Fibroblast of upper back skin (primary cell): Measurements from ENCODE around the gene KCNJ10.
A peak's percentile ranks its signal among the peaks of the same experiment; 100 is the strongest.

Experiments
- DNase-seq: peaks from one replicate; pipeline ENCODE4 v3.0.0-alpha.2; 2013

KCNJ10 gene

GRCh38 chr1:159985473-159985872 lies 84.5 kb downstream of the KCNJ10 start:
- no peak for DNase-seq

DNA sequence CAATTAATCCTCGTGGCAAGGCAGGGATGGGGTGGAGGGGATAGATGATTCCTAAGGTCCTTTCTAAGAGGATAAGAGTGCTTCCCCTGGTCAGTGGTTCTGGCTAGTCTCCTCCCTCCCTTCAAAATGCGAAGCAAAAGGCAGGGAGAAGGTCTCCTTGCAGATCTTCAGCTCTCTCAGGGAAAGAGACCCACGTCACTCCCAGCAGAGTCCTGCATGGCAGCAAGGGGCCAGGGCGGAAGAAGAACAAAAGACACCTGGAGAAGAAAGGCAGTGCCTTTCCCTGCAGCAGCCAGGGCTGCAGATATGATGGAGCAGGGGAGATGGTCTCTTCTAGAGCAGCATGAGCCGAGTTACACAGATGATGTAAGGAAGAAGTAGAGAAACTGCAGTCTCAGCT lies 86.3 kb downstream of the KCNJ10 start:
- DNase-seq = no peak

- DNase-seq = no peak
Observed at GRCh38 chr1:159982280-159982679, 87.7 kb downstream of the KCNJ10 start.

- DNase-seq = no peak
Observed at GRCh38 chr1:159981351-159982055, 88.5 kb downstream of the KCNJ10 start.

DNA sequence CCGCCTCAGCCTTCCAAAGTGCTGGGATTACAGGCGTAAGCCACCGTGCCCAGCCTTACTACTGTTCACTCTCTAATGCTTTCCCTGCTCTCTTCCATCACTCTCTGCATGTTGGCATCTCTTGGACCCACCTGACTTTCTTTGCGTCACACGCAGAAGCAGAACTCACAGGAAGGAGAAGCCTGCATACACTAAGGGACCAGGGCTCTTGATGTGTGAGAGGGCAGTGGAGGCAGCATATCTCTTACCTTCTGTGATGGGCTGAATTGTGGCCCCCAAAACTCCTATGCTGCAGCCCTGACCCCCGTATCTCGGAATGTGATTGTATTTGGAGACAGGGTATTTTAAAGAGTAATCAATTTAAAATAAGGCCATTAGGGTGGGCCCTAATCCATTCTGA lies 89.2 kb downstream of the KCNJ10 start:
- no peak for DNase-seq

GRCh38 chr1:159980076-159980475 lies 89.9 kb downstream of the KCNJ10 start:
- DNase-seq = no peak

DNA sequence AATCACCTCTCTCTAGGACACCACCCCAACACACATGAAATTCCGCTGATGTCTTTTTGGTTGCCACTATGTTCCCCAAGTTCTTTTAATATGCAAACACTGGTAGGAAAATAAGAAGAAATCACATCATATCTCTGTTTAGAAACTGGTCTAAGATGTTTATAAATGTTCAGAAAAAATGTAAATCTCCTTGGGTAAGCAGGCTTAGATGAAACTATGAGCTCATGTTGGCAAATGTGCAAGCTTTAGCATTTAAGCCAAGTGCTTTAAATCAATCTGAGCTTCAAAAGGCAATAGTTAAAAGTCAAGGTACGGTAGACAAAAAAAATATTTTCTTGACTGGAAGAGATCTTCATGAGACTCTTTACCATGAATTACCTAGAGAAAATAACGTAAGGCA lies 90.7 kb downstream of the KCNJ10 start:
- no peak for DNase-seq

DNA sequence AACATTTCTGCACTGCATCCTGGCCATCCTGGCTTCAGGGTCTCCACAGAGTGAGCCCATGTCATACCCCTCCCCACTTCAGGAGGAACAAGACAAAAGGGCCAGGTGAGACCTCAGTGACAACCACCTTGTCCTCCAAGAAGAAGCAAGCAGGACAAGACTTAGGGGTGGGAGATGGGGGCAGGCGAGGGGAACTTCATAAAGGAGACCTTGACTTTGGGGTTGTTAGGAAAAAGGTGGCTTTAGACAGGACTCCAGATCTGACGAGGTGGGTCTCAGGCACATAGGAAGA lies 91.9 kb downstream of the KCNJ10 start:
- no peak for DNase-seq

GRCh38 chr1:159977364-159978106 lies 92.4 kb downstream of the KCNJ10 start:
- DNase-seq = no peak

GRCh38 chr1:159974350-159974965 lies 95.5 kb downstream of the KCNJ10 start:
- no peak for DNase-seq

GRCh38 chr1:159973350-159973940 lies 96.5 kb downstream of the KCNJ10 start:
- DNase-seq = no peak

GRCh38 chr1:159972443-159973205 lies 97.3 kb downstream of the KCNJ10 start:
- no peak for DNase-seq

GRCh38 chr1:159970932-159971342 lies 99.0 kb downstream of the KCNJ10 start:
- DNase-seq = no peak

DNA sequence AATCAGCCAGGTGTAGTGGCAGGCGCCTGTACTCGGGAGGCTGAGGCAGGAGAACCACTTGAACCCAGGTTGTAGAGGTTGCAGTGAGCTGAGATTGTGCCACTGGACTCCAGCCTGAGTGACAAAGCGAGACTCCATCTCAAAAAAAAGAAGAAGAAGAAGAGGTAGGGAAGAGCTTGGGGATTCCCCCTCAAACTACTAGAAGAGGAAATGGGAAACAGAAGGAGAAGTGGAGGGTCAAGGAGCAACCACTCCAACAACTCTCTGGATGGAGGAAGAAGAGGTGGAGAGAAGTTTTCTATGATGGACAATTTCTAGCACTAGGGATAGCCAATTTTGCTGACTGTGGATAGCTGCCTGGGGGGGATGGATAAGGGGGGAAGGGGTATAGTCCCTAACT lies 101.1 kb downstream of the KCNJ10 start:
- no peak for DNase-seq

- no peak for DNase-seq
Observed at GRCh38 chr1:159965263-159965662, 104.7 kb downstream of the KCNJ10 start.

DNA sequence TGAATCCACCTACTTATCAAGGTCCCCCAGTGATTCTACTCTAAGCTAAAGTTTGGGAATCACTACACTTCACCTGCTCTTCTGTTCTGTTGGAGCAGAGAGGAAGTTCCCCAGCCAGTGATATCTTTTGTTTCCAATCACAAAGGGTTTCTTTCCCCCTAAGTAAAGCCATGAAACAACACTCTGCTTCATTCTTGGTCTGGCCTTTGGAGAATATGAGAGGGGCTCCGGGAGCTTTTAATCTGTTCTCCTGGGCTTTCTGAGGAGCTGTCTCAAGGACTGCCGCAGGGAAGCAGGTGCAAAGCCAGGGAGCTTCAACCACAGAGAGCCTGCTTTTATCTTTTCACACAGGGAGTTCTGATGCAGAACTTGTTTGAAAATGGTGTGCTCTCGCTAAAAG lies 105.8 kb downstream of the KCNJ10 start:
- DNase-seq = no peak

- DNase-seq = no peak
Observed at GRCh38 chr1:159962176-159962575, 107.8 kb downstream of the KCNJ10 start.

DNA sequence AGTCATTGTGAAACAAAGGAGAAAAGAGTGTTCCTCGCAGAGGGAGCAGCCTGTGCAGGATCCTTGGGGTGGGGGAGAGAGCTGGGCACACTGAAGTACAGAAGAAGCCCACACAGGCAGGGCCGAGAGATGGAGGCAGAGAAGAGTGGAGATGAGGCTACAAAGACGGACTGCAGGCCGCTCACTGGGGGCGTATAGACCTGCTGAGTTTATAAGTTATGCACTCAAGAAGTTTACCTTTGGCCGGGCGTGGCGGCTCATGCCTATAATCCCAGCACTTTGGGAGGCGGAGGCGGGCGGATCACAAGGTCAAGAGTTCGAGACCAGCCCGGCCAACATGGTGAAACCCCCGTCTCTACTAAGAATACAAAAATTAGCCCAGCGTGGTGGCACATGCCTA lies 108.3 kb downstream of the KCNJ10 start:
- no peak for DNase-seq

GRCh38 chr1:159960721-159961381 lies 109.1 kb downstream of the KCNJ10 start:
- peak; percentile 95 for DNase-seq

GRCh38 chr1:159959451-159959850 lies 110.5 kb downstream of the KCNJ10 start:
- peak; percentile 36 for DNase-seq

GRCh38 chr1:159958719-159959380 lies 111.1 kb downstream of the KCNJ10 start:
- DNase-seq = no peak

DNA sequence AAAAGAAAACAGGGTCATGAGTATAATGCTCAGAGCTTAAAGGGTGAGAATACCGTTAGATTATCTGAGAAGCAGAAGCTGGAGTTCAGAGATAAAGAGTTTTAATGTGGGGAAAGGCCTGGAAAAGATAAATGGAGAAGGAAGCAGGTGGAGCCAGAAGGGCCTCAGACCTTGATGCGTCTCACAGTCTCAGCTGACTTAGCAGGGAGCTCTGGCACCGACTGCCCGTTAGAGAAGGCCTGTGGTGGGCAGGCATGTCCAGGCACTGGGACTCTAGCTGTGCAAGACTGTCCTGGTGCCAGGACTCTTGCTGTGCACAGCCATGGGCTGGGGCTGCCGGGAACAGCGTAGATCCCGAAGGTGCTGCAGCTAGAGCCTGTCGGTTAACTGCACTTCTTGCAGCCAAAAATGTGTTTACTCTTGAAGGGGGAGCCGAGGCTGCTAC lies 112.1 kb downstream of the KCNJ10 start:
- DNase-seq = no peak
